Measurements from ENCODE around the gene DNAH8.

DNAH8 gene

DNA sequence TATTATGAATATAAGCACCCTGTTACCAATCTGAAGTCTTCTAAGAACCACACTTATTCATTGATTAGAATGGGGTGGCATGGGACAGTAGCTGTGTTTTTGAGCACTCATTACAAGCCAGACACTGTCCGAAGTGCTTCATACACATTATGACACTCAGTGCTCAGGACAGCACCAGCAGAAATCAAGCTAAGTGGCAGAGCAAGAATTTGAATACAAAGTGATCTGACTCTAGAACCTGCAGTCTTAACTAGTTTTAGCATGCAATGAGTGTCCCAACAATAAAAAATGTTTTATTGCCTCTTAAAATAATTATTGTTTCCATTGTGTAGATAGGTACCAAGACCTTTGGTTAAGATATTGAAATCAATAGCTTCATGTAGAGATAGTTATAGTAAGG, 294.4 kb downstream of the DNAH8 start:
- Histone ChIP-seq H3K27ac (ENCODE audit: low read length) (no peak overlapping the region), H3K4me1 (ENCODE audit: control insufficient read depth, low read depth, low read length) (no peaks in the 10 kb centered on the region), H3K36me3 (ENCODE audit: control insufficient read depth, low read depth, low read length) (no peaks in the 10 kb centered on the region), H3K4me3 (ENCODE audit: low read length) (no peak overlapping the region), H3K9me3 (ENCODE audit: control insufficient read depth, low read depth, low read length) (no peaks in the 10 kb centered on the region), H3K9ac (ENCODE audit: low read length) (no peak overlapping the region), H3K27me3 (ENCODE audit: control insufficient read depth, insufficient read depth, low read length) (no peaks in the 10 kb centered on the region)

DNA sequence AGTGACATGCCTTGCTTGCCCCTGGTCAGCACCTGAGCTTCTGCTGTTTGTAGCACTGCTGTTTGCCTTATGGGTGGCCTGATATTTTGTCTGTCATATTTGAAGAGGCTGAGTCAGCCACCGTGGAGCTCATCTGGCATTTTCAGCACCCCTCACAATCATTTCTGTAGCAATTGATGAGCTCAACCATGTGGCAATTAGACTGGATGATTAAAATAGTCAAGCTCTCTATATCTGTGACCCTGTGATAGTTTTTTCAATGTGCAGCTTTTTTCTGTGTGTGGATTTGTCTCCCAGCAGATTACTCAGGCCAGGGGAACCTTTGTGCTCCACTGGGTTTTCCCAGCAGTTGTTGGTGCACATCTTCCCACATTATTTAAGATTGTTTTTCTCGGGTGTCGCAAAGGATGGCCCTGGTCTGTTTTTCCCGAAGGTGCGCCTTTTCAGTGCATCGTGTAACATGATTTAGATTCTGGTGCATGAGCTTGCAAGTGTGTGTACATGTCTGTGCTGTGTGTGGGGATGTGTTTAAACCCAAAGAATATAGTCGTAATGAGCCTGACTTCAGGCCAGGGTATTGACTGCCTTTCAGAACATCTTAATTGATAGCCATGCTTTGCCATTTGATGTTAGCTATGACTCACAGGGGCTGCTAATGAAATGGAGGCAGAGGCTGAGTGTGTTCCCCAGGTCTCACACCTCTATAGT, 301.9 kb downstream of the DNAH8 start:
- Histone ChIP-seq H3K9ac (ENCODE audit: low read length) (no peak overlapping the region), H3K27ac (ENCODE audit: low read length) (no peak overlapping the region), H3K36me3 (ENCODE audit: control insufficient read depth, low read depth, low read length) (no peaks in the 10 kb centered on the region), H3K4me3 (ENCODE audit: low read length) (no peak overlapping the region), H3K27me3 (ENCODE audit: control insufficient read depth, insufficient read depth, low read length) (no peaks in the 10 kb centered on the region), H3K9me3 (ENCODE audit: control insufficient read depth, low read depth, low read length) (no peaks in the 10 kb centered on the region), H3K4me1 (ENCODE audit: control insufficient read depth, low read depth, low read length) (peaks cover 7% of the 10 kb centered on the region)

DNA sequence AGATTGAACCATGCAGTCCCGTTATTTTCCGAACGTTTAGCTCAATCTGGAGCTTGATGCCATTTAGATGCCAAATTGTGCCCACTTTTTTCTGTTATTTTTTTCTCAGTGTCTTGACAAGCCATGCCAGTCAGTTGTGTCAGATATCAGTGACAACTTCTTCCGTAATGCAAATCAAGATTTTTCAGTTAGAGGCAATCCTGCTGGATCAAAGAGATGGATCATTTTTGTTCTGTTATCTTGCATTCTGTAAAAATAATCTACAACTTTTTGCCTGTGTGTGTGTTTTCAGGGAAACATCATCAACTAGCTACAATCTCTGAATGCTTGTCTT, 302.4 kb downstream of the DNAH8 start:
- no peak overlapping the region for H3K27ac ChIP-seq (ENCODE audit: low read length)
- no peaks in the 10 kb centered on the region for H3K27me3 ChIP-seq (ENCODE audit: control insufficient read depth, insufficient read depth, low read length)
- H3K36me3 ChIP-seq (ENCODE audit: control insufficient read depth, low read depth, low read length): no peaks in the 10 kb centered on the region
- no peak overlapping the region for H3K4me3 ChIP-seq (ENCODE audit: low read length)
- H3K4me1 ChIP-seq (ENCODE audit: control insufficient read depth, low read depth, low read length): peaks cover 7% of the 10 kb centered on the region
- no peak overlapping the region for H3K9ac ChIP-seq (ENCODE audit: low read length)
- no peaks in the 10 kb centered on the region for H3K9me3 ChIP-seq (ENCODE audit: control insufficient read depth, low read depth, low read length)

DNA sequence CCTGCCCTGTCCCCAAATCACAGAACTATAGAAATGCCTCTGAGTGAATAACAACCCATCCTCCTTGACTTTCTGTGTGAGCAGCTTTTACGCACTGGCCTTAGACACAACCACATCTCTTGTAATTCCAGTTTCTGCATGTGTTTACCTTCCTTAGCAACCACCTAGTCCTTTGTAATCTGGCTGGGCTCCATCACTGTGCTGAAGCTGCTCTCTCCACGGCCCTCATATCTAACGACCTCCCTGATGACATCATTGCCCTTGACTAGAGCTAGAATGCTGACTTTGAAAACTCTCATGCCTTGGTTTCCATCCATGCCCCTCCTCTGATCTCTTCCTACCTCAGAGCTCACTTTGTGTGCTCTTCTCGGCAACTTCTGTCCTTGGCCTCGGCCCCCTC, 303.0 kb downstream of the DNAH8 start:
- H3K36me3 ChIP-seq (ENCODE audit: control insufficient read depth, low read depth, low read length): no peaks in the 10 kb centered on the region

DNA sequence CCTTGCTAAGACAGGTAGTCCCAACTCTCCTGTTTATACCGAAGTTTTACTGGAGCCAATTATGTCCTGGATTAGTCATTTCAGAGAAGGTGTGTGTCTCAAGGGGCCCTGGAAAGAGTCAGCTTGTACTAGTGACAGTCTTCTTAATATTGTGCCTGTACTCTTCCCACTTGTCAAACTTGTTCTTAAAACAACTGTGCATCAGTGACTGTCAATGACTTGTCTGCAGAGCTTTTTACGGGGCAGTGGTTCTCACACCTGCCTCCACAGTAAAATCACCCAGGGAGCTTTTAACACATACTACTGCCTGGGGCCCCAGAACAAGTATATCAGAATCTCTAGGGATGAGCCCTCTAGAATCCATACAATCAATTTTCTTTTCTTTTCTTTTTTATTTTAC, 305.0 kb downstream of the DNAH8 start:
- Histone ChIP-seq H3K4me1 (ENCODE audit: control insufficient read depth, low read depth, low read length) (peaks cover 7% of the 10 kb centered on the region), H3K9ac (ENCODE audit: low read length) (no peak overlapping the region), H3K27ac (ENCODE audit: low read length) (no peak overlapping the region), H3K9me3 (ENCODE audit: control insufficient read depth, low read depth, low read length) (no peaks in the 10 kb centered on the region), H3K27me3 (ENCODE audit: control insufficient read depth, insufficient read depth, low read length) (no peaks in the 10 kb centered on the region), H3K4me3 (ENCODE audit: low read length) (no peak overlapping the region), H3K36me3 (ENCODE audit: control insufficient read depth, low read depth, low read length) (no peaks in the 10 kb centered on the region)

More for the DNA sequence above, 303.0 kb downstream of the DNAH8 start:
- Histone ChIP-seq H3K4me3 (ENCODE audit: low read length) (no peak overlapping the region), H3K9ac (ENCODE audit: low read length) (no peak overlapping the region), H3K4me1 (ENCODE audit: control insufficient read depth, low read depth, low read length) (peaks cover 7% of the 10 kb centered on the region), H3K27ac (ENCODE audit: low read length) (no peak overlapping the region), H3K9me3 (ENCODE audit: control insufficient read depth, low read depth, low read length) (no peaks in the 10 kb centered on the region), H3K27me3 (ENCODE audit: control insufficient read depth, insufficient read depth, low read length) (no peaks in the 10 kb centered on the region)

DNA sequence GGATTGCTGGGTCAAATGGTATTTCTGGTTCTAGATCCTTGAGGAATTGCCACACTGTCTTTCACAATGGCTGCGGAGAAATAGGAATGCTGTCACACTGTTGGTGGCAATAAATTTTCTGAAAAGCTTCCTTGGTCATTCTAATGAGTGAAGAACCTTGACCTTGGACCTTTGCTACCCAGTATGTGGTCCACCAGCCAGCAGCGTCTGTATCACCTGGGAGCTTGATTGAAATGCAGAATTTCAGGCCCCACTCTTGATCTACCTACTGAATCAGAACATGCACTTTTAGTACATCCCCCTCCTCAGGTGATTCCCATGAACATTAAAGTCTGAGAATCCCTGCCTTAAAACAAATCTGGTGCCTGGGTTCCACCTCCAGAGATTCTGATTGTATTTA, 305.9 kb downstream of the DNAH8 start:
- Histone ChIP-seq H3K4me1 (ENCODE audit: control insufficient read depth, low read depth, low read length) (peaks cover 9% of the 10 kb centered on the region), H3K27ac (ENCODE audit: low read length) (no peak overlapping the region), H3K4me3 (ENCODE audit: low read length) (no peak overlapping the region), H3K36me3 (ENCODE audit: control insufficient read depth, low read depth, low read length) (no peaks in the 10 kb centered on the region), H3K27me3 (ENCODE audit: control insufficient read depth, insufficient read depth, low read length) (no peaks in the 10 kb centered on the region), H3K9me3 (ENCODE audit: control insufficient read depth, low read depth, low read length) (no peaks in the 10 kb centered on the region), H3K9ac (ENCODE audit: low read length) (no peak overlapping the region)

DNA sequence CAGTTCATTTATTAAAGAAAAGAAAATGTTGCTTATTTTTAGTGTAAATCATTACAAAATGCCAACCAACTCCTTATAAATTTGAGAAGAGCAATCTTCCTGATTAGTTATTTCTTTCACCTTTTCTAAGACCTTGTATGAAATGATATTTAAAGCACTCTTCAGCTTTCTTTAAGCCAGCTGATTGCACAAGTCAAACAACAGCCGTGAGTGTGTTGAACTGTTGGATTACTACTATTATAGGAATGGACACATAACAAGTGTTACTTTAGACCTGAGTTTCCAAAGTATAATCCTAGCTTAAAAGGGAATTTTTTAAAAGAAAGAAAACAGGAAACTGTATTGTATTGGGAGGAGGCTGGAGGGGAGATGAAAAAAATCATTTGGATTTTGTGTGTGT, 306.7 kb downstream of the DNAH8 start:
- no peaks in the 10 kb centered on the region for H3K9me3 ChIP-seq (ENCODE audit: control insufficient read depth, low read depth, low read length)
- no peak overlapping the region for H3K9ac ChIP-seq (ENCODE audit: low read length)
- no peaks in the 10 kb centered on the region for H3K27me3 ChIP-seq (ENCODE audit: control insufficient read depth, insufficient read depth, low read length)
- H3K36me3 ChIP-seq (ENCODE audit: control insufficient read depth, low read depth, low read length): no peaks in the 10 kb centered on the region
- H3K4me1 ChIP-seq (ENCODE audit: control insufficient read depth, low read depth, low read length): peaks cover 16% of the 10 kb centered on the region
- no peak overlapping the region for H3K27ac ChIP-seq (ENCODE audit: low read length)
- no peak overlapping the region for H3K4me3 ChIP-seq (ENCODE audit: low read length)

DNA sequence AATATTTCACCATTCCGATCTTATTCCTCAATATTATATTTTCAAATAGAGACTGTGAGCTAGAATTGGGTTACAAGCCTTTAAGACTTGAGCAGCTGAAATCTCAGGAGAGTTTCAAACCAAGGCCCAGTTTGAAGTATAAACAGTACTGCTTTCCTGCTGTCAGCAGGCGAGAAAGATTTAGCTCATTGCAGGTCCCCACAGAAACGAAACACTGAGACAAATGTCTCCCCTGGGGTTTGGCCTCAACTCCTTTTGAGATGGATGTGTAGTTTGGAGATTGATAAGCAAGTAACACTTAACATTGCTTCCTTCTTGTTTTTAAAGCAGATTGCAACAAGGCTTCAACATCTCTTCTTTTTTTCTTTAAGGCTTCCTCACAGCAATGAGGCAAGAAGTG, 311.1 kb downstream of the DNAH8 start:
- Histone ChIP-seq H3K27ac (ENCODE audit: low read length) (no peak overlapping the region), H3K36me3 (ENCODE audit: control insufficient read depth, low read depth, low read length) (no peaks in the 10 kb centered on the region), H3K4me3 (ENCODE audit: low read length) (no peak overlapping the region), H3K9me3 (ENCODE audit: control insufficient read depth, low read depth, low read length) (no peaks in the 10 kb centered on the region), H3K9ac (ENCODE audit: low read length) (no peak overlapping the region), H3K4me1 (ENCODE audit: control insufficient read depth, low read depth, low read length) (peaks cover 13% of the 10 kb centered on the region), H3K27me3 (ENCODE audit: control insufficient read depth, insufficient read depth, low read length) (no peaks in the 10 kb centered on the region)

DNA sequence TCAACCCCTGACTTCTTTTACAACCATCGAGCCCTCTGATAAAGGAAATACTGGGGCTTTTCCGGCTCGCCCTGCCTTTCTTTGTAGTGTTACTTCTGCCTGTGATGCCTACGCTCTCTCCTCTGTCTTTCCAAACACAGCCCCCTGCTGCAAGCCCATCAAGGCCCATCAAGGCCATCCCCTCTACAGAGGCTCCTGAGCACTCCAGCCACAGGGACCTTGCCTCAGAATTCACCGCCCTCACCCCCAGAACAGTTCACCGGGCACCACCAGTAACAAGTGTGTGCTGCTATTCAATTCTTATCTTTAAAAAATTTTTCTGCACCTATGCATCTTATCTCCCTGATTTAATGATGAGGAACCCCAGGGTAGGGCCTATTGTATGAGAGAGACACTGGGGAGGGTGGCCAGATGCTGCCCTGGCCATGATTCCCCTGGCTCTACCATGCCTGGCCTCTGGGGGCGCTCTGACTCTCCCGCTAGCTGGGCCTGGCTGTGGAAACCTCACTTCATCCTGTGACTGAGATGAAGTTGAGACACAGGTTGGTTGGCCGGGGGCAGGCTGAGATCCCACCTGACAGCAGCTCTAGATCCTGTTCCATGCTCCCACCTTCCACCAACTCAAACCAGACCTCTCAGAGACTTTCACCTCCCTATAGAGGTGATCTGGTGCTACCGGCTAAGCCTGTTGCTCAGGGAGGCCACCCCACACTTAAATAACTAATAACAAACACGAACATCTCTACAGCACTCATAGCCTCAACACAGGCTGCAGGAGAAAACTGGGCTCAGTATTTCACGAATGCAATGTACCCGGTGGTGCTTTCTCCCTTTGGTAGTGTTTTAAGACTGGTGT, 314.3 kb downstream of the DNAH8 start:
- Histone ChIP-seq H3K9me3 (ENCODE audit: control insufficient read depth, low read depth, low read length) (no peaks in the 10 kb centered on the region), H3K9ac (ENCODE audit: low read length) (no peak overlapping the region), H3K4me1 (ENCODE audit: control insufficient read depth, low read depth, low read length) (peaks cover 9% of the 10 kb centered on the region), H3K27ac (ENCODE audit: low read length) (no peak overlapping the region), H3K36me3 (ENCODE audit: control insufficient read depth, low read depth, low read length) (no peaks in the 10 kb centered on the region), H3K4me3 (ENCODE audit: low read length) (no peak overlapping the region), H3K27me3 (ENCODE audit: control insufficient read depth, insufficient read depth, low read length) (no peaks in the 10 kb centered on the region)

DNA sequence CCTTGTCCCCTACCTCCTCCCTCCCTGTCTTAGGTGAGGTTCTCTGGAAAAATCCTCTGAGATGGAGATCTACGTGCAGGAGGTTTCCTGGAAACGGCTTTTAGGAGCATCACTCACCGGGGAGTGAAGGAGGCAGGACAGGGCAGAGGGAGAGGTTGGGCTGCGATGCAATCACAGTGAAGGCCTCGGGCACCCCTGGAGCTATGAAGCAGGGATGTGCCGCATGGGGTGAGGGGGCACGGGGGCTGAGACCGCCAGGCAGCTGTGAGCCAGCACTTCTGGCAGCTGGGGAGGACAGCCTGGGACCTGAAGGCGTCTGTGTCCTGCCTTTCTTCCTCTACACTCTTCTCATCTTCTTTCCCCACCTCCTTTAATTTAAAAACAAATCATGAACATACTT, 320.6 kb downstream of the DNAH8 start:
- H3K36me3 ChIP-seq (ENCODE audit: control insufficient read depth, low read depth, low read length): no peaks in the 10 kb centered on the region
- no peaks in the 10 kb centered on the region for H3K4me1 ChIP-seq (ENCODE audit: control insufficient read depth, low read depth, low read length)
- H3K27me3 ChIP-seq (ENCODE audit: control insufficient read depth, insufficient read depth, low read length): peaks cover 9% of the 10 kb centered on the region
- H3K27ac ChIP-seq (ENCODE audit: low read length): no peak overlapping the region
- no peaks in the 10 kb centered on the region for H3K9me3 ChIP-seq (ENCODE audit: control insufficient read depth, low read depth, low read length)
- H3K4me3 ChIP-seq (ENCODE audit: low read length): no peak overlapping the region
- no peak overlapping the region for H3K9ac ChIP-seq (ENCODE audit: low read length)

DNA sequence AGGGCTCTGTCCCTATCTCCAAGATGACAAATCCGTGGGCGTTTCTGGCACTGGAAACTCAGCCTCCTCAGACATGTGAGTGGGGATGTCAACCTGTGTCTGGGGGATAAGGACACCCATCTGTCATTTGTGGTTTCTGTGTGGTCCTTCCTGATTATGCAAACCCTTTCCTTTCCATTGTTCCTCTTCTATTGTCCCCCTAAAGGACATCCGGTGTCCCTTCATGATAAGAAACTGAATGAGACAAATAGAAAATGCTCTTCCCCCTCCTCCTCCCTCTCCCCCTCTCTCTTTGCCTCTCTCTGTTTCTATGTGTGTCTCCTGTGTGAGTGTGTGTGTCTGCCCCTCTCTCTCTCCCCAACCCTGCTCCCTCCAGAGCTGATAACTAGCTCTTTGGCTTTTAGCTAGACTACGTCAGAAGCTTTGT, 322.0 kb downstream of the DNAH8 start:
- Histone ChIP-seq H3K9ac (ENCODE audit: low read length) (no peak overlapping the region), H3K27me3 (ENCODE audit: control insufficient read depth, insufficient read depth, low read length) (peaks cover 9% of the 10 kb centered on the region), H3K4me3 (ENCODE audit: low read length) (no peak overlapping the region), H3K9me3 (ENCODE audit: control insufficient read depth, low read depth, low read length) (no peaks in the 10 kb centered on the region), H3K27ac (ENCODE audit: low read length) (no peak overlapping the region), H3K36me3 (ENCODE audit: control insufficient read depth, low read depth, low read length) (no peaks in the 10 kb centered on the region), H3K4me1 (ENCODE audit: control insufficient read depth, low read depth, low read length) (no peaks in the 10 kb centered on the region)

DNA sequence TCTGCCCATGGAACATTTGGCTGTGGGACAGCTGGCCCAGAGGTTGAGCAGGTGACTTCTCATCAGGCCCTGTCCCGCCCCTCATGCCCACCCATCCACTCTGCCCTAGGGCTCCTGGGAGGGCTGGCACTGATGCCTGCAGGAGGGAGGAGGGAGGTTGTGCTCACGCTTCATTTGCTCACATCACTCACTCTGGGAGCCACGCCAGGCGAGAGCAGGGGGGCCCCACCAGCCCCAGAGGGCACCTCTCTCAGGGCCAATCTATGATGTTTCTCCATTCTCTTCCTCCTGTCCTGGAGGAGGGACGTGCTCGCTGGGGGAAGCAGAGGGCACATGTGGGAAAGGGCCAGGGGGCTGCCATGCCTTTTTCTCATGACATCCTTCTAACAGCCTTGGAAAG, 322.6 kb downstream of the DNAH8 start:
- H3K27me3 ChIP-seq (ENCODE audit: control insufficient read depth, insufficient read depth, low read length): peaks cover 9% of the 10 kb centered on the region
- H3K4me3 ChIP-seq (ENCODE audit: low read length): no peak overlapping the region
- no peaks in the 10 kb centered on the region for H3K9me3 ChIP-seq (ENCODE audit: control insufficient read depth, low read depth, low read length)
- no peak overlapping the region for H3K9ac ChIP-seq (ENCODE audit: low read length)
- H3K36me3 ChIP-seq (ENCODE audit: control insufficient read depth, low read depth, low read length): no peaks in the 10 kb centered on the region
- H3K4me1 ChIP-seq (ENCODE audit: control insufficient read depth, low read depth, low read length): no peaks in the 10 kb centered on the region
- H3K27ac ChIP-seq (ENCODE audit: low read length): no peak overlapping the region
